Mesendoderm (in vitro differentiated cells): ENCODE data around the gene FMNL2.
A peak's percentile ranks its signal among the peaks of the same experiment; 100 is the strongest.

Experiments
- DNase-seq: peaks from one replicate; pipeline ENCODE4 v3.0.0; 2013
- H2AK5ac ChIP-seq: 2 replicates; pipeline ENCODE4 v1.6.1; 2013; ENCODE audit warnings: low read length, inconsistent platforms
- H2BK120ac ChIP-seq: 2 replicates; pipeline ENCODE4 v1.6.1; 2013; ENCODE audit warnings: low read depth, mild to moderate bottlenecking, low read length, moderate library complexity, mixed read lengths
- H2BK15ac ChIP-seq: replicated peaks from 2 replicates; pipeline ENCODE4 v1.6.1; 2013; ENCODE audit warnings: low read depth, mild to moderate bottlenecking, moderate library complexity
- H2BK5ac ChIP-seq: 2 replicates; pipeline ENCODE4 v1.6.1; 2013; ENCODE audit warnings: low read length, inconsistent platforms
- H3K18ac ChIP-seq: 2 replicates; pipeline ENCODE4 v1.6.1; 2013; ENCODE audit warnings: mild to moderate bottlenecking, low read length, mixed read lengths
- H3K23ac ChIP-seq: one replicate; pipeline ENCODE4 v1.6.1; 2013; ENCODE audit warnings: low read length
- H3K27ac ChIP-seq: 2 replicates; pipeline ENCODE4 v1.5.1; 2013; ENCODE audit warnings: low read depth, mild to moderate bottlenecking, inconsistent platforms, low read length, moderate library complexity
- H3K27me3 ChIP-seq: 2 replicates; pipeline ENCODE4 v1.6.1; 2013; ENCODE audit warnings: low read length, control low read depth, mild to moderate bottlenecking, inconsistent platforms; ENCODE audit not compliant: insufficient read depth, poor library complexity
- H3K36me3 ChIP-seq: 2 replicates; pipeline ENCODE4 v1.6.1; 2013; ENCODE audit warnings: low read length, inconsistent platforms; ENCODE audit not compliant: control insufficient read depth, insufficient read depth
- H3K4ac ChIP-seq: one replicate; pipeline ENCODE4 v1.6.1; 2013; ENCODE audit warnings: low read depth, mild to moderate bottlenecking, low read length, moderate library complexity
- H3K4me1 ChIP-seq: 2 replicates; pipeline ENCODE4 v1.6.1; 2013; ENCODE audit warnings: low read depth, low read length, inconsistent platforms; ENCODE audit not compliant: control insufficient read depth
- H3K4me2 ChIP-seq: 2 replicates; pipeline ENCODE4 v1.6.1; 2013; ENCODE audit warnings: low read length
- H3K4me3 ChIP-seq: 2 replicates; pipeline ENCODE4 v1.5.1; 2013; ENCODE audit warnings: mild to moderate bottlenecking, low read length
- H3K56ac ChIP-seq: one replicate; pipeline ENCODE4 v1.6.1; 2013; ENCODE audit warnings: low read length
- H3K79me1 ChIP-seq: 2 replicates; pipeline ENCODE4 v1.6.1; 2013; ENCODE audit warnings: low read length, inconsistent platforms
- H3K79me2 ChIP-seq: 2 replicates; pipeline ENCODE4 v1.6.1; 2013; ENCODE audit warnings: mild to moderate bottlenecking, low read length; ENCODE audit not compliant: control insufficient read depth, insufficient read depth
- H3K9ac ChIP-seq: 2 replicates; pipeline ENCODE4 v1.6.1; 2013; ENCODE audit warnings: low read length, inconsistent platforms
- H4K5ac ChIP-seq: one replicate; pipeline ENCODE4 v1.6.1; 2013; ENCODE audit warnings: low read length
- H4K8ac ChIP-seq: one replicate; pipeline ENCODE4 v1.6.1; 2013; ENCODE audit warnings: low read depth, mild to moderate bottlenecking, control low read depth, low read length, moderate library complexity
- WGBS: extraction: QIAGEN DNeasy Blood & Tissue Kit; methylation state at CpG from one replicate; pipeline ENCODE4 v1.1.7; 2013; ENCODE audit warnings: low lambda C conversion rate, missing lambda C conversion rate; ENCODE audit not compliant: insufficient coverage; ENCODE audit errors: extremely low coverage; 5-methylcytosine and 5-hydroxymethylcytosine counted together

Gene FMNL2

GRCh38 chr2:152413228-152414030 is 78.5 kb downstream of the FMNL2 start:
- no peaks in the 10 kb centered on the region for H3K36me3 ChIP-seq
- no peak overlapping the region for H3K9ac ChIP-seq
- no peak overlapping the region for H2BK5ac ChIP-seq
- H4K5ac ChIP-seq: no peak overlapping the region
- H4K8ac ChIP-seq: no peak overlapping the region
- H3K4me1 ChIP-seq: peaks cover 32% of the 10 kb centered on the region
- no peak overlapping the region for H3K4me2 ChIP-seq
- H3K27ac ChIP-seq: no peak overlapping the region
- peaks cover 26% of the 10 kb centered on the region for H3K79me1 ChIP-seq
- no peaks in the 10 kb centered on the region for H3K27me3 ChIP-seq
- H3K79me2 ChIP-seq: peaks cover 19% of the 10 kb centered on the region
- H3K23ac ChIP-seq: no peak overlapping the region
- H3K56ac ChIP-seq: no peak overlapping the region
- H2BK120ac ChIP-seq: no peak overlapping the region
- no peak for DNase-seq
- no peak overlapping the region for H2AK5ac ChIP-seq
- whole genome bisulfite sequencing: no CpG with 5 or more reads among the region's 3 CpGs
- no peak overlapping the region for H3K4ac ChIP-seq
- no peak overlapping the region for H3K4me3 ChIP-seq
- no peak overlapping the region for H2BK15ac ChIP-seq
- no peak overlapping the region for H3K18ac ChIP-seq

- WGBS: no CpG with 5 or more reads among the region's 3 CpGs
- Histone ChIP-seq H4K8ac (no peak overlapping the region), H3K27me3 (no peaks in the 10 kb centered on the region), H2BK15ac (no peak overlapping the region), H3K79me1 (peaks cover 19% of the 10 kb centered on the region), H2BK5ac (no peak overlapping the region), H3K18ac (no peak overlapping the region), H3K4ac (no peak overlapping the region), H3K4me1 (peaks cover 25% of the 10 kb centered on the region), H3K36me3 (no peaks in the 10 kb centered on the region), H3K4me3 (no peak overlapping the region), H3K56ac (no peak overlapping the region), H2AK5ac (no peak overlapping the region), H3K27ac (no peak overlapping the region), H3K79me2 (peaks cover 7% of the 10 kb centered on the region), H3K23ac (no peak overlapping the region), H4K5ac (no peak overlapping the region), H3K4me2 (no peak overlapping the region), H3K9ac (no peak overlapping the region), H2BK120ac (no peak overlapping the region)
- DNase-seq: peak; percentile 86
Measured at GRCh38 chr2:152415231-152415642, 80.3 kb downstream of the FMNL2 start.

- no peaks in the 10 kb centered on the region for H3K36me3 ChIP-seq
- no peak overlapping the region for H3K23ac ChIP-seq
- H2BK15ac ChIP-seq: no peak overlapping the region
- H3K18ac ChIP-seq: no peak overlapping the region
- H3K27ac ChIP-seq: no peak overlapping the region
- no peak overlapping the region for H4K8ac ChIP-seq
- H3K79me1 ChIP-seq: peaks cover 17% of the 10 kb centered on the region
- no peak for DNase-seq
- no peak overlapping the region for H3K4me3 ChIP-seq
- H3K9ac ChIP-seq: no peak overlapping the region
- H3K4me1 ChIP-seq: peaks cover 22% of the 10 kb centered on the region
- no peak overlapping the region for H3K4me2 ChIP-seq
- H3K56ac ChIP-seq: no peak overlapping the region
- H3K27me3 ChIP-seq: no peaks in the 10 kb centered on the region
- H2AK5ac ChIP-seq: no peak overlapping the region
- no peak overlapping the region for H3K4ac ChIP-seq
- H4K5ac ChIP-seq: no peak overlapping the region
- H2BK5ac ChIP-seq: no peak overlapping the region
- no peak overlapping the region for H2BK120ac ChIP-seq
- no CpG with 5 or more reads among the region's 3 CpGs for WGBS
- H3K79me2 ChIP-seq: peaks cover 5% of the 10 kb centered on the region
Measured at GRCh38 chr2:152415796-152416195, 80.8 kb downstream of the FMNL2 start.

DNA sequence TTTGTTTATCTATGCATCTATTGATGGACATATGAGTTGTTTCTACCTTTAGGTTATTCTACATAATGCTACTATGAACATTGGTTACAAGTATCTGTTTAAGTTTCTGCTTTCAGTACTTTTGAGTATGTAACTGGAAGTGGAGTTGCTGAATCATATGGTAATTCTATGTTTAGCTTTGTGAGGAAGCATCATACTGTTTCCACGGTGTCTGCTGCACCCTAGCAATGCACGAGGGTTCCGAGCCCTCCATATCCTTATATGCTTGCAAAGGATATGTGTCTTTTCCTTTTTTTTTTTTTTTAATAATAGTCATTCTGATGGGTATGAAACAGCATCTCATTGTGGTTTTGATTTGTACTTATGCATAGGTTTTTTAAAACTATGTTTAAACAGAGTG is 83.7 kb downstream of the FMNL2 start:
- Histone ChIP-seq H3K79me1 (peaks cover 18% of the 10 kb centered on the region), H2BK120ac (no peak overlapping the region), H3K4me1 (peaks cover 22% of the 10 kb centered on the region), H3K79me2 (peaks cover 8% of the 10 kb centered on the region), H4K5ac (no peak overlapping the region), H4K8ac (no peak overlapping the region), H3K23ac (no peak overlapping the region), H3K56ac (no peak overlapping the region), H3K4me3 (no peak overlapping the region), H2AK5ac (no peak overlapping the region), H3K9ac (no peak overlapping the region), H3K4ac (no peak overlapping the region), H3K27ac (no peak overlapping the region), H2BK15ac (no peak overlapping the region), H3K27me3 (no peaks in the 10 kb centered on the region), H3K18ac (no peak overlapping the region), H2BK5ac (no peak overlapping the region), H3K36me3 (no peaks in the 10 kb centered on the region), H3K4me2 (no peak overlapping the region)
- no CpG with 5 or more reads among the region's 3 CpGs for WGBS
- DNase-seq: no peak

- Histone ChIP-seq H4K5ac (no peak overlapping the region), H3K4me2 (no peak overlapping the region), H3K4me3 (no peak overlapping the region), H3K56ac (no peak overlapping the region), H3K79me2 (peaks cover 10% of the 10 kb centered on the region), H3K9ac (no peak overlapping the region), H3K4ac (no peak overlapping the region), H2BK15ac (no peak overlapping the region), H2BK5ac (no peak overlapping the region), H3K18ac (no peak overlapping the region), H2BK120ac (no peak overlapping the region), H3K36me3 (no peaks in the 10 kb centered on the region), H2AK5ac (no peak overlapping the region), H3K79me1 (peaks cover 18% of the 10 kb centered on the region), H4K8ac (no peak overlapping the region), H3K27ac (no peak overlapping the region), H3K27me3 (no peaks in the 10 kb centered on the region), H3K4me1 (peaks cover 16% of the 10 kb centered on the region), H3K23ac (no peak overlapping the region)
- no peak for DNase-seq
- WGBS: no CpG with 5 or more reads among the region's 2 CpGs
Measured at GRCh38 chr2:152419944-152420343, 85.0 kb downstream of the FMNL2 start.

GRCh38 chr2:152420363-152420762 is 85.4 kb downstream of the FMNL2 start:
- Histone ChIP-seq H2BK15ac (no peak overlapping the region), H3K27ac (no peak overlapping the region), H3K4me3 (no peak overlapping the region), H3K27me3 (no peaks in the 10 kb centered on the region), H3K79me2 (peaks cover 10% of the 10 kb centered on the region), H3K4ac (no peak overlapping the region), H2AK5ac (no peak overlapping the region), H3K18ac (no peak overlapping the region), H3K4me2 (no peak overlapping the region), H3K56ac (no peak overlapping the region), H4K5ac (no peak overlapping the region), H3K36me3 (no peaks in the 10 kb centered on the region), H3K23ac (no peak overlapping the region), H2BK120ac (no peak overlapping the region), H2BK5ac (no peak overlapping the region), H3K79me1 (peaks cover 18% of the 10 kb centered on the region), H3K4me1 (peaks cover 14% of the 10 kb centered on the region), H3K9ac (no peak overlapping the region), H4K8ac (no peak overlapping the region)
- no peak for DNase-seq
- no CpG with 5 or more reads among the region's 3 CpGs for WGBS
